OCI-LY7 (cell line): ENCODE results near the gene EPHA10. TPM values are rescaled to one million over a fixed set of nuclear protein-coding genes. Genes with fewer than 3 reads are reported as not detected.

ENCODE experiments used
- BruUV-seq: library from RNA; stranded (reverse); fragments of 400-500 nt; replicated peaks from 2 replicates; lab custom pipeline; 2021; lab: Mats Ljungman, UMichigan
- CTCF ChIA-PET: fragments of 300-600 bp; sonication (Branson Sonifier 250); formaldehyde crosslinking; loops from one replicate; lab custom pipeline; 2022; ENCODE audit warnings: antibody characterized with exemption; ENCODE audit not compliant: unreplicated experiment; lab: Charles Lee
- POLR2A ChIA-PET: fragments of 300-600 bp; sonication (Branson Sonifier 250); formaldehyde crosslinking; loops from one replicate; lab custom pipeline; 2022; ENCODE audit warnings: antibody characterized with exemption; lab: Charles Lee
- DNase-seq: peaks from one replicate; pipeline ENCODE4 v3.0.0-alpha.2; 2015; ENCODE audit warnings: low spot score
- H2AFZ ChIP-seq: fragments of 200-600 bp; sonication (generic), shearing (Covaris generic); 2 replicates; pipeline ENCODE4 v1.6.1; 2014; ENCODE audit warnings: mild to moderate bottlenecking, antibody characterized with exemption, low read length, moderate library complexity
- H3K27ac ChIP-seq: fragments of 200-600 bp; sonication (generic); 2 replicates; pipeline ENCODE4 v1.5.1; 2014; ENCODE audit warnings: mixed run types, low read depth, mild to moderate bottlenecking, moderate library complexity, low read length, inconsistent platforms; ENCODE audit not compliant: poor library complexity, severe bottlenecking
- H3K36me3 ChIP-seq: fragments of 200-600 bp; sonication (generic); 2 replicates; pipeline ENCODE4 v1.6.1; 2014; ENCODE audit warnings: mild to moderate bottlenecking, antibody characterized with exemption, low read length, moderate library complexity, mixed read lengths; ENCODE audit not compliant: insufficient read depth
- H3K4me1 ChIP-seq: fragments of 200-600 bp; sonication (generic); 2 replicates; pipeline ENCODE4 v1.5.1; 2014; ENCODE audit warnings: mild to moderate bottlenecking, low read length; ENCODE audit not compliant: insufficient read depth, poor library complexity, severe bottlenecking
- H3K4me2 ChIP-seq: fragments of 200-600 bp; sonication (generic); 2 replicates; pipeline ENCODE4 v1.6.1; 2014; ENCODE audit warnings: mild to moderate bottlenecking, low read length
- H3K4me3 ChIP-seq: fragments of 200-600 bp; sonication (generic); 2 replicates; pipeline ENCODE4 v1.5.1; 2014; ENCODE audit warnings: mild to moderate bottlenecking, low read depth, low read length; ENCODE audit not compliant: poor library complexity, severe bottlenecking
- H3K79me2 ChIP-seq: fragments of 200-600 bp; sonication (generic); 2 replicates; pipeline ENCODE4 v1.6.1; 2016; ENCODE audit warnings: low read depth, mild to moderate bottlenecking, low read length, moderate library complexity, mixed read lengths; ENCODE audit not compliant: insufficient read depth
- H3K9me2 ChIP-seq: fragments of 200-600 bp; sonication (generic); 2 replicates; pipeline ENCODE4 v1.6.1; 2016; ENCODE audit warnings: mild to moderate bottlenecking, low read length, mixed read lengths; ENCODE audit not compliant: insufficient read depth
- H3K9me3 ChIP-seq: fragments of 200-600 bp; sonication (generic); 2 replicates; pipeline ENCODE4 v1.6.1; 2014; ENCODE audit warnings: mild to moderate bottlenecking, mixed run types, low read length, mixed read lengths
- H4K20me1 ChIP-seq: fragments of 200-600 bp; sonication (generic); 2 replicates; pipeline ENCODE4 v1.6.1; 2014; ENCODE audit warnings: mild to moderate bottlenecking, antibody characterized with exemption, low read length, moderate library complexity, mixed read lengths; ENCODE audit not compliant: insufficient read depth
- CTCF ChIP-seq: fragments of 200-600 bp; sonication (generic); conservative IDR thresholded peaks from 2 replicates; pipeline ENCODE4 v1.5.1; 2014; ENCODE audit warnings: mild to moderate bottlenecking, antibody characterized with exemption, low read length, moderate library complexity, mixed read lengths
- EZH2phosphoT487 ChIP-seq: fragments of 200-600 bp; sonication (generic); IDR thresholded peaks from 2 replicates; pipeline ENCODE4 v1.6.1; 2018; ENCODE audit warnings: low read depth, borderline replicate concordance, mild to moderate bottlenecking, mixed run types, antibody characterized with exemption, low read length, moderate library complexity, mixed read lengths
- intact Hi-C: fragments of 100-400 bp; cut with micrococcal nuclease; formaldehyde crosslinking; loops from one replicate; pipeline ENCODE4 v1.10.0; 2022; ENCODE audit not compliant: unreplicated experiment
- total RNA-seq, 2 experiments: library from RNA; depleted of rRNA in 1 of 2; stranded (reverse); fragments of >200 nt in 1 of 2; shearing (Covaris generic) in 1 of 2; gene quantifications; 2 replicates each; pipeline ENCODE4 v1.2.3, GENCODE V29; 2014 to 2022

Gene EPHA10
- total RNA-seq, 2 experiments from 2014 or later: not detected

GRCh38 chr1:37708471-37708870 lies 56.4 kb downstream of the EPHA10 start:
- TF ChIP-seq CTCF: no peak
- no peak for TF ChIP-seq EZH2phosphoT487
- no peaks in the 10 kb centered on the region for H3K9me2 ChIP-seq
- ChIA-PET CTCF (interaction anchor here (0.5 kb wide), 1 partner anchor 36 kb away, joined by 3 read pairs; no protein-coding TSS in a partner anchor), POLR2A (no interaction called here)
- no peak overlapping the region for H2AFZ ChIP-seq
- H3K27ac ChIP-seq: no peak overlapping the region
- H3K79me2 ChIP-seq: no peaks in the 10 kb centered on the region
- H3K4me1 ChIP-seq: no peaks in the 10 kb centered on the region
- H4K20me1 ChIP-seq: no peaks in the 10 kb centered on the region
- H3K4me3 ChIP-seq: no peak overlapping the region
- H3K4me2 ChIP-seq: no peak overlapping the region
- no peaks in the 10 kb centered on the region for H3K9me3 ChIP-seq
- no TSS peak for BruUV-seq
- H3K36me3 ChIP-seq: peaks cover 84% of the 10 kb centered on the region
- intact Hi-C loops: no loop called here
- DNase-seq: no peak

GRCh38 chr1:37705399-37705798 lies 59.5 kb downstream of the EPHA10 start:
- TF ChIP-seq EZH2phosphoT487: no peak
- no peak for TF ChIP-seq CTCF
- ChIA-PET CTCF (no interaction called here), POLR2A (interaction anchor here (0.7 kb wide), 1 partner anchor 232 kb away, joined by 3 read pairs; no protein-coding TSS in a partner anchor)
- no peaks in the 10 kb centered on the region for H3K4me1 ChIP-seq
- H3K9me2 ChIP-seq: no peaks in the 10 kb centered on the region
- H2AFZ ChIP-seq: no peak overlapping the region
- no peak overlapping the region for H3K4me2 ChIP-seq
- H3K36me3 ChIP-seq: peaks cover 96% of the 10 kb centered on the region
- H4K20me1 ChIP-seq: no peaks in the 10 kb centered on the region
- no peak overlapping the region for H3K27ac ChIP-seq
- no peaks in the 10 kb centered on the region for H3K9me3 ChIP-seq
- H3K4me3 ChIP-seq: no peak overlapping the region
- intact Hi-C loops: no loop called here
- no TSS peak for BruUV-seq
- H3K79me2 ChIP-seq: no peaks in the 10 kb centered on the region
- no peak for DNase-seq

GRCh38 chr1:37704966-37705365 lies 60.0 kb downstream of the EPHA10 start:
- POLR2A ChIA-PET: no interaction called here
- TF ChIP-seq EZH2phosphoT487 (no peak), CTCF (no peak)

More at GRCh38 chr1:37704966-37705365, 60.0 kb downstream of the EPHA10 start:
- no peaks in the 10 kb centered on the region for H3K4me1 ChIP-seq
- H4K20me1 ChIP-seq: no peaks in the 10 kb centered on the region
- H3K4me2 ChIP-seq: no peak overlapping the region
- no peak overlapping the region for H2AFZ ChIP-seq
- no peak overlapping the region for H3K4me3 ChIP-seq
- intact Hi-C loops: no loop called here
- H3K9me2 ChIP-seq: no peaks in the 10 kb centered on the region
- no peaks in the 10 kb centered on the region for H3K9me3 ChIP-seq
- H3K79me2 ChIP-seq: no peaks in the 10 kb centered on the region
- BruUV-seq: no TSS peak
- H3K27ac ChIP-seq: no peak overlapping the region
- CTCF ChIA-PET: no interaction called here
- no peak for DNase-seq
- H3K36me3 ChIP-seq: peaks cover 96% of the 10 kb centered on the region
